Upper lobe of right lung (tissue), 1 donor: ENCODE results near the gene RNASE8. TPM values are rescaled to one million over a fixed set of nuclear protein-coding genes. Genes with fewer than 3 reads are reported as not detected.

Experiments
- ATAC-seq: fragments of 200-7000 bp; cut with Tn5 transposase; one replicate; pipeline ENCODE4 v1.9.1; 2020; ENCODE audit warnings: mild to moderate bottlenecking, moderate library complexity
- DNase-seq: peaks from one replicate; pipeline ENCODE4 v3.0.0-alpha.2; 2020
- H3K27ac ChIP-seq: fragments of 200-600 bp; one replicate; pipeline ENCODE4 v1.8.0; 2022
- H3K27me3 ChIP-seq: fragments of 200-600 bp; one replicate; pipeline ENCODE4 v1.8.0; 2022; ENCODE audit warnings: mild to moderate bottlenecking
- H3K36me3 ChIP-seq: fragments of 200-600 bp; one replicate; pipeline ENCODE4 v1.8.0; 2022
- H3K4me1 ChIP-seq: fragments of 200-600 bp; one replicate; pipeline ENCODE4 v1.8.0; 2022
- H3K4me3 ChIP-seq: fragments of 200-600 bp; one replicate; pipeline ENCODE4 v1.8.0; 2022; ENCODE audit warnings: mild to moderate bottlenecking
- H3K9me3 ChIP-seq: fragments of 200-600 bp; one replicate; pipeline ENCODE4 v1.8.0; 2022
- CTCF ChIP-seq: fragments of 200-600 bp; IDR thresholded peaks from one replicate; pipeline ENCODE4 v1.8.0; 2022; ENCODE audit warnings: antibody characterized with exemption
- intact Hi-C: fragments of 100-400 bp; cut with DNase I; formaldehyde crosslinking; loops from one replicate; pipeline ENCODE4 v1.11.0; 2022
- total RNA-seq: library from RNA; stranded (reverse); fragmentation: NEBNext Ultra II Directional; extraction: Animal tissue kit (Norgen Biotek cat#: 25700); gene quantifications from one replicate; pipeline ENCODE4 v1.2.1, GENCODE V29; 2021
- donor health status: DM: no; HTN: yes; CAD: no; lungs with severe emphysema.

RNASE8 gene
- total RNA-seq, 1 donor from 2014 or later: not detected

DNA sequence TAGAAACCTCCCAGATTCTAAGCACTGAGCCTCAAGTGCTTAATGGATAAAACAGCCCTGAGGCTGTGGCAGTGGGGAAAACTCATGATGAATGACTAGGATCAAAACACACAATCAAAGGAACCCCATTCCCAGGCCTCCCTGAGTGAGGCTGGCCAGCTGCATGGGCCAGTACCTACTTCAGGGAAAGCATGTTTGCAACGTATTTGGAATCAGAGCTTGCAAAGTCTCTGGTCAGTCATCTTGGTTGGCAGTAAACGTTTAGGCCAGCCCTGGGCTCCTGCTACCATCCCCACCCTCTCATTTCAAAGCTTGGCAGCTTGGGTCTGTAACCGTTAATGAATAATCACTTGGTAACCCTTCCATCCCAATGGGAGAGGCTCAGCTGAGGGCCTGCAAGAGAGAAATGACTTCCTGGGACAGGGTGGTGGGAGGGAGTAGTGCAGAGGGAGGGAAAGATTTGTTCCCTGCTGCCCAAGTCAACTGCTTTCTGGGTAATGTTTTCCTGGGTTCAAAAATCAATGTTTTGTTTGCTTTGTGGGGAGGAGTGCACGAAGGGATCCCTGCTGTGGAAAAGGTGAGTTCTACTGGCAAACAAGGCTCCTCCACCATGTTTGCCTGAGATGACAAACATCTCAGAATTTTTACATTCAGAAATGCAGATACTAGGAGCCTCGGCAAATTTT lies 2.0 kb upstream of the RNASE8 start:
- DNase-seq (no peak), ATAC-seq (no peak)
- H3K9me3 ChIP-seq: no peaks in the 10 kb centered on the region

GRCh38 chr14:21056520-21057163 lies 980 bp upstream of the RNASE8 start:
- no peak overlapping the region for H3K4me3 ChIP-seq
- intact Hi-C loops: no loop called here
- TF ChIP-seq CTCF: no peak
- H3K36me3 ChIP-seq: no peaks in the 10 kb centered on the region
- no peaks in the 10 kb centered on the region for H3K4me1 ChIP-seq
- no peaks in the 10 kb centered on the region for H3K9me3 ChIP-seq
- no peak overlapping the region for H3K27ac ChIP-seq
- no peak for DNase-seq
- no peaks in the 10 kb centered on the region for H3K27me3 ChIP-seq
- no peak for ATAC-seq

More for the DNA sequence above, 2.0 kb upstream of the RNASE8 start:
- H3K27me3 ChIP-seq: no peaks in the 10 kb centered on the region
- no peak overlapping the region for H3K27ac ChIP-seq
- H3K4me1 ChIP-seq: no peaks in the 10 kb centered on the region
- intact Hi-C loops: no loop called here
- no peak for TF ChIP-seq CTCF
- H3K36me3 ChIP-seq: no peaks in the 10 kb centered on the region
- H3K4me3 ChIP-seq: no peak overlapping the region

DNA sequence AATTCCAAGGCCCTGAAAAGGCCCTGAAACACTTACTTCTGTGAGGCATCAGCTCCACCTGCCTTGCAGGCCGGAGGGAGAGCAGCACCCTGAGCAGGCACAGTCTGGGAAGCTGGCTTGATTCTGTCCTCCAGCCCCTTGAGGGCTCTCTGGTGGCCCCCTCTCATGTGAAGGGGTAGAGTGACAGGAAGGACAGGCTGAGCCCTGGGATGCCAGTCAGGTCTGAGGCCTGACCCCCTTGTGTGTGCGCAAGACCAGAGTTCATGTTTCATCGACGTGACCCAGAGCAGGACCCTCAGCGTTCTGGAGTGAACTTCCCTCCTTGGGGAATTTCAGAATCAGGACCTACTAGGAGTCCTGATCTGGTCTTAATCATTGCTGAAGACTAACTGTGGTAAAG lies 1.3 kb downstream of the RNASE8 start:
- intact Hi-C loops: no loop called here
- TF ChIP-seq CTCF: no peak
- no peaks in the 10 kb centered on the region for H3K27me3 ChIP-seq

DNA sequence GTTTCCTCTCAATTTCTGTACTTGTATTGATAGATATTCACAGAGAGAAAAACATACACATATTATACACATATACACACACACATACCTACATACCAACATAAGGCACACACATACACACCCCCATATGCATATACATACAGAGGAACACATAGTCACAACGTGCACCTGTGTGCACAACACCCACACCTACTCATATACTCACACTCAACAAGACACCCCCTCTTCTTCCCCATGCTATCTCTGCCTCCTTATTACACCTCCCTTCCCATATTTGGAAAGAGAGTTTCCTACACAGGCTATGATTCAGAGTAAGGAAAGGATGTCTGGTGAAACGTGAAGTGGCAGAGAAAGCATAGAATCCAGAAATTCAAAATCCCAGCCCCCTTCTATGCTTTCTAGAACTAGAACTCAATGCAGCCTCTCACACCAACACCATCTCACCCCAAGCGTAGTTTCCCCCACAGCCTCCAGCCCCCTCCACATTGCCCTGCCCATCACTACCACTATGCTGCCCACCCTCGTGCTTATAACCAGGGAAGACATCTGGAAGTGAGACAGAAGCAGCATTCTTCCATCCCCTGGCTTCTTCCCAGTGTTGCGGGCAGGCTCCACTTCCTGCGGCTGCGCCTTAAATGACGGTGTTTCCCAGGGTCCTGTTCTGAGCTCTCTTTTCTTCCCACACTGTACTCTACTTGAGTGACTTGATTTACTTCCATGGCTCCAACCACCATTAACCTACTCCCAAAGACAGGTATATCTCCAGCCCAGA lies 2.4 kb downstream of the RNASE8 start:
- ATAC-seq (no peak), DNase-seq (no peak)
- H3K27me3 ChIP-seq: no peaks in the 10 kb centered on the region
- H3K36me3 ChIP-seq: no peaks in the 10 kb centered on the region
- H3K4me3 ChIP-seq: no peak overlapping the region
- no peak overlapping the region for H3K27ac ChIP-seq
- TF ChIP-seq CTCF: no peak
- no peaks in the 10 kb centered on the region for H3K4me1 ChIP-seq
- no peaks in the 10 kb centered on the region for H3K9me3 ChIP-seq
- intact Hi-C loops: no loop called here

More for the DNA sequence above, 1.3 kb downstream of the RNASE8 start:
- H3K4me3 ChIP-seq: no peak overlapping the region
- DNase-seq (no peak), ATAC-seq (no peak)
- H3K4me1 ChIP-seq: no peaks in the 10 kb centered on the region
- no peaks in the 10 kb centered on the region for H3K9me3 ChIP-seq
- H3K36me3 ChIP-seq: no peaks in the 10 kb centered on the region
- H3K27ac ChIP-seq: no peak overlapping the region

- ATAC-seq: no peak
Observed at GRCh38 chr14:21060614-21061346, 3.2 kb downstream of the RNASE8 start.

More at GRCh38 chr14:21060614-21061346, 3.2 kb downstream of the RNASE8 start:
- Histone ChIP-seq H3K4me1 (no peaks in the 10 kb centered on the region), H3K27ac (no peak overlapping the region), H3K27me3 (no peaks in the 10 kb centered on the region), H3K9me3 (no peaks in the 10 kb centered on the region), H3K36me3 (no peaks in the 10 kb centered on the region), H3K4me3 (no peak overlapping the region)
- no peak for DNase-seq
- no peak for TF ChIP-seq CTCF
- intact Hi-C loops: no loop called here
